ENCODE measurements around the gene CCDC43. TPM values are rescaled to one million over a fixed set of nuclear protein-coding genes. Genes with fewer than 3 reads are reported as not detected.

Gene CCDC43
- total and polyA plus RNA-seq, 9 of the 15 experiments (the other 6 are each of a cell fraction or from before 2014, with no cell fraction given) = 11.7 to 42.3 (median 25.9) TPM

DNA sequence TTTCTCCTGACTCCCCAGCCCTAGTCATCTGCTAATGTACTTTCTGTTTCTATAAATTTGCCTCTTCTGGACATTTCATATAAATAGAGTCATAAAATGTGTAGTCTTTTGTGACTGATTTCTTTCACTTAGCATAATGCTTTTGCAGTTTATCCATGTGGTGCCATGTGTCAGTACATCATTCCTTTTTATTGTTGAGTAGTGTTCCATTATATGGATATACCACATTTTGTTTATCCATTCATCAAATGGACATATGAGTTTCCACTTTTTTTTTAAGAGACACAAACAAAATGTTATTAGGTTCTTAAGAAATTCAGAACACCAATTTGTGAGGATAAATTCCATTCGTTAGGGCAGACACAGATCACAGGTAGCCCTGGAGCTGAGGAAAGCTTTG lies 29.9 kb upstream of the CCDC43 start:
- H3K9me1 ChIP-seq (ENCODE audit: control insufficient read depth, insufficient read depth, low read length) = no peaks in the 10 kb centered on the region
- no peaks in the 10 kb centered on the region for H3K4me1 ChIP-seq (replicated peaks in 1 of 2; ENCODE audit: control insufficient read depth in 2 of 2, insufficient read depth in 2 of 2, low read length in 2 of 2)
- no peak overlapping the region for H3K27ac ChIP-seq (ENCODE audit: extremely low read depth, low read depth, low read length)
- H3K9ac ChIP-seq (ENCODE audit: insufficient read depth in 1 of 2, low read depth in 2 of 2, low read length in 2 of 2) = no peak overlapping the region
- POLR2A ChIA-PET = no interaction called here
- no peak for DNase-seq (ENCODE audit: extremely low read depth in 1 of 4, low spot score in 3 of 4)
- peaks cover 63% of the 10 kb centered on the region; the same call in 2 of the 3 replicates for H3K36me3 ChIP-seq (ENCODE audit: control insufficient read depth, insufficient read depth, low read length)
- 89% methylated on average over 1 of the region's 1 CpG for WGBS (ENCODE audit: insufficient coverage, low coverage, missing lambda C conversion rate)
- no peak for ATAC-seq
- no TSS peak for BruUV-seq (replicated peaks)
- CTCF ChIA-PET (ENCODE audit: low intra/inter-chr PET ratio) = no interaction called here
- no peak overlapping the region for H2AFZ ChIP-seq (ENCODE audit: low read depth, low read length)
- no peak for FAIRE-seq
- H3K79me2 ChIP-seq (ENCODE audit: control insufficient read depth, insufficient read depth, low read length) = no peaks in the 10 kb centered on the region
- in situ Hi-C loops (cut with MboI) = no loop called here
- H3K27me3 ChIP-seq (ENCODE audit: control insufficient read depth in 2 of 2, insufficient read depth in 2 of 2, low read length in 2 of 2) = no peaks in the 10 kb centered on the region
- TF ChIP-seq SREBF1 (IDR thresholded peaks at IDR 0.05; ENCODE audit: borderline replicate concordance, low read depth, low read length) = no peak
- no peak for TF ChIP-seq ZNF3 (CRISPR knock-in tag; IDR thresholded peaks at IDR 0.05)
- TF ChIP-seq KAT8 (IDR thresholded peaks at IDR 0.05; ENCODE audit: low read depth) = no peak
- TF ChIP-seq ZFPM2 (CRISPR knock-in tag; IDR thresholded peaks at IDR 0.05) = no peak
- TF ChIP-seq, protein P1, sequence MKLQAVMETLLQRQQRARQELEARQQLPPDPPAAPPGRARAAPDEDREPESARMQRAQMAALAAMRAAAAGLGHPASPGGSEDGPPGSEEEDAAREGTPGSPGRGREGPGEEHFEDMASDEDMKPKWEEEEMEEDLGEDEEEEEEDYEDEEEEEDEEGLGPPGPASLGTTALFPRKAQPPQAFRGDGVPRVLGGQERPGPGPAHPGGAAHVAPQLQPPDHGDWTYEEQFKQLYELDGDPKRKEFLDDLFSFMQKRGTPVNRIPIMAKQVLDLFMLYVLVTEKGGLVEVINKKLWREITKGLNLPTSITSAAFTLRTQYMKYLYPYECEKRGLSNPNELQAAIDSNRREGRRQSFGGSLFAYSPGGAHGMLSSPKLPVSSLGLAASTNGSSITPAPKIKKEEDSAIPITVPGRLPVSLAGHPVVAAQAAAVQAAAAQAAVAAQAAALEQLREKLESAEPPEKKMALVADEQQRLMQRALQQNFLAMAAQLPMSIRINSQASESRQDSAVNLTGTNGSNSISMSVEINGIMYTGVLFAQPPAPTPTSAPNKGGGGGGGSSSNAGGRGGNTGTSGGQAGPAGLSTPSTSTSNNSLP (IDR thresholded peaks at IDR 0.05; ENCODE audit: borderline replicate concordance, low read depth, low read length) = no peak
- intact Hi-C loops (cut with micrococcal nuclease) = no loop called here
- no peak overlapping the region for H3K4me2 ChIP-seq (ENCODE audit: insufficient read depth, low read length)
- H3K9me3 ChIP-seq (replicated peaks; ENCODE audit: control insufficient read depth, insufficient read depth, low read depth, low read length) = no peaks in the 10 kb centered on the region
- no peaks in the 10 kb centered on the region for H4K20me1 ChIP-seq (replicated peaks; ENCODE audit: control insufficient read depth, insufficient read depth, low read length)
- no peak overlapping the region for H3K4me3 ChIP-seq
